HEK293T (cell line): ENCODE measurements around the gene LRMDA.

Experiments
- CTCF ChIA-PET: fragments of 350-600 bp; formaldehyde crosslinking; extraction: SDS; loops from one replicate; lab custom pipeline; 2021; ENCODE audit warnings: antibody characterized with exemption, inconsistent platforms; lab: Yijun Ruan, JAX
- POLR2A ChIA-PET: fragments of 350-600 bp; formaldehyde crosslinking; extraction: SDS; loops from one replicate; lab custom pipeline; 2020; ENCODE audit warnings: antibody characterized with exemption, inconsistent platforms; lab: Yijun Ruan, JAX
- DNase-seq: peaks from one replicate; pipeline ENCODE4 v3.0.0; 2012; ENCODE audit warnings: mixed read lengths; ENCODE audit errors: extremely low spot score
- ARNT ChIP-seq: fragments of 450-650 bp; IDR thresholded peaks from 2 replicates; pipeline ENCODE4 v1.6.1; 2017; ENCODE audit warnings: mild to moderate bottlenecking
- BHLHE40 ChIP-seq: fragments of 450-650 bp; IDR thresholded peaks from 2 replicates; pipeline ENCODE4 v1.6.1; 2016; ENCODE audit warnings: mild to moderate bottlenecking, moderate library complexity, borderline replicate concordance
- CTBP1 ChIP-seq: fragments of 450-650 bp; IDR thresholded peaks from 2 replicates; pipeline ENCODE4 v1.6.1; 2016; ENCODE audit warnings: borderline replicate concordance
- ELF4 ChIP-seq: fragments of 450-650 bp; IDR thresholded peaks from 2 replicates; pipeline ENCODE4 v1.6.1; 2017; ENCODE audit warnings: antibody characterized with exemption
- FOXA1 ChIP-seq: fragments of 450-650 bp; IDR thresholded peaks from 2 replicates; pipeline ENCODE4 v1.6.1; 2016; ENCODE audit warnings: mild to moderate bottlenecking
- FOXK2 ChIP-seq: fragments of 450-650 bp; IDR thresholded peaks from 2 replicates; pipeline ENCODE4 v1.6.1; 2016; ENCODE audit warnings: mild to moderate bottlenecking
- FOXM1 ChIP-seq: fragments of 450-650 bp; IDR thresholded peaks from 2 replicates; pipeline ENCODE4 v1.6.1; 2017; ENCODE audit warnings: mild to moderate bottlenecking, borderline replicate concordance
- HDGF ChIP-seq: fragments of 450-650 bp; IDR thresholded peaks from 2 replicates; pipeline ENCODE4 v1.6.1; 2017; ENCODE audit warnings: antibody characterized with exemption, borderline replicate concordance
- L3MBTL2 ChIP-seq: fragments of 450-650 bp; conservative IDR thresholded peaks from 2 replicates; pipeline ENCODE4 v1.6.1; 2016; ENCODE audit warnings: mild to moderate bottlenecking
- LEF1 ChIP-seq: fragments of 450-650 bp; IDR thresholded peaks from 2 replicates; pipeline ENCODE4 v1.6.1; 2017; ENCODE audit warnings: mild to moderate bottlenecking, borderline replicate concordance
- NFRKB ChIP-seq: fragments of 450-650 bp; IDR thresholded peaks from 2 replicates; pipeline ENCODE4 v1.6.1; 2016; ENCODE audit warnings: mild to moderate bottlenecking, moderate library complexity
- PKNOX1 ChIP-seq: fragments of 450-650 bp; IDR thresholded peaks from 2 replicates; pipeline ENCODE4 v1.6.1; 2016
- SUZ12 ChIP-seq: fragments of 450-650 bp; IDR thresholded peaks from 2 replicates; pipeline ENCODE4 v1.6.1; 2016; ENCODE audit warnings: mild to moderate bottlenecking
- TARDBP ChIP-seq: fragments of 450-650 bp; IDR thresholded peaks from 2 replicates; pipeline ENCODE4 v1.6.1; 2016
- ZNF384 ChIP-seq: fragments of 450-650 bp; IDR thresholded peaks from 2 replicates; pipeline ENCODE4 v1.6.1; 2016

The LRMDA gene

DNA sequence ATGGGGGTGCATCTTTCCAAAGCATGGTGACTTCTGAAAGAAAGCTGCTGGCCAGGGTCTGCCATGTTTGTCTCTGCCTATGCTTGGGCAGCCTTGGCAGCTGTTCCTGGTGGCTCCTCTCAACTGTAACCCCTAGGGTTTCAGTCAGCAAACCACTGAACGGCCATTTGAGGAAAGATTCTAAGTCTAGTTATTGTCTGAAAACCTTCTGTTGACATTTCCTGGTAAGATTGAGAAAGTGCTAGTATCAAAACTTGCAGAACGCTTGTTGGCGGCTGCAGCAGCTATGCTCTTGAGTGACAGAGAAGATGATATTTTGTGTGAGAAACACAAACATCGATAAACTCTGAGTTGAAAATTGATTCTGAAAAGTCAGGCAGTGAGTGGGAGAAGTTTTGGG is 523.1 kb downstream of the LRMDA start:
- no peak for TF ChIP-seq HDGF
- TF ChIP-seq L3MBTL2, result no peak
- TF ChIP-seq BHLHE40, result no peak
- TF ChIP-seq ELF4, result no peak
- no peak for TF ChIP-seq CTBP1

DNA sequence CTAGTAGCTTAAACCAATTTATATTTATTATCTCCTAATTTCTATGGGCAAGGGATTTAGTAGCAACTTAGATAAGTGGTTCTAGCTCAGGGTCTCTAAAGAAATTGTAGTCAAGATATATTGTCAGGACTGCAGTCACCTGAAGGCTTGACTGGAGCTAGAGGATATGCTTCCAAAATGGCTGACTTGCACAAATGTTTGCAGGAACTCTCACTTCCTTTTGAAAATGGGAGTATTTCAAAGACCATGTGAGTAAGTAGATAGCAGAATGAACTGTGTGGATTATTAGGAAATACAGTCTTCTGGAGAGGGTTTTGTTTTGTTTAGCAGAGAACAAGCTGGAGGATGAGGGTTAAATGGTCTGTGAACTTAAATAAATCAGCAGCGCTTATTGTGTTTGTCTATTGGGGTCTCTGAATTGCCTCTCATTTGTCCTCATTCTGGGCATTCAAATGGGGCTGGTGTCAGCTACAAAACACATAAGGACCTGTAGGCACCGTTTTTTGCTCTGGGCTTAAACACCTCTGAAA is 524.6 kb downstream of the LRMDA start:
- ChIA-PET POLR2A (interaction anchor here (0.7 to 1.2 kb wide), 2 partner anchors 14 to 18 kb away, joined by 3 read pairs; no protein-coding TSS in a partner anchor), CTCF (no interaction called here)

More for the DNA sequence above, 523.1 kb downstream of the LRMDA start:
- ChIA-PET CTCF (no interaction called here), POLR2A (interaction anchor here (0.8 kb wide), 1 partner anchor 16 kb away, joined by 3 read pairs; no protein-coding TSS in a partner anchor)
- no peak for DNase-seq

GRCh38 chr10:75956624-75957023 is 525.2 kb downstream of the LRMDA start:
- peak; percentile 40 for DNase-seq
- CTCF ChIA-PET, result interaction anchor here (0.5 kb wide), 1 partner anchor 38 kb away, joined by 3 read pairs; no protein-coding TSS in a partner anchor
- POLR2A ChIA-PET, result interaction anchor here (1.2 kb wide), 1 partner anchor 13 kb away, joined by 3 read pairs; no protein-coding TSS in a partner anchor

More for the DNA sequence above, 524.6 kb downstream of the LRMDA start:
- no peak for TF ChIP-seq L3MBTL2
- no peak for TF ChIP-seq PKNOX1
- no peak for TF ChIP-seq ELF4
- DNase-seq, result no peak

DNA sequence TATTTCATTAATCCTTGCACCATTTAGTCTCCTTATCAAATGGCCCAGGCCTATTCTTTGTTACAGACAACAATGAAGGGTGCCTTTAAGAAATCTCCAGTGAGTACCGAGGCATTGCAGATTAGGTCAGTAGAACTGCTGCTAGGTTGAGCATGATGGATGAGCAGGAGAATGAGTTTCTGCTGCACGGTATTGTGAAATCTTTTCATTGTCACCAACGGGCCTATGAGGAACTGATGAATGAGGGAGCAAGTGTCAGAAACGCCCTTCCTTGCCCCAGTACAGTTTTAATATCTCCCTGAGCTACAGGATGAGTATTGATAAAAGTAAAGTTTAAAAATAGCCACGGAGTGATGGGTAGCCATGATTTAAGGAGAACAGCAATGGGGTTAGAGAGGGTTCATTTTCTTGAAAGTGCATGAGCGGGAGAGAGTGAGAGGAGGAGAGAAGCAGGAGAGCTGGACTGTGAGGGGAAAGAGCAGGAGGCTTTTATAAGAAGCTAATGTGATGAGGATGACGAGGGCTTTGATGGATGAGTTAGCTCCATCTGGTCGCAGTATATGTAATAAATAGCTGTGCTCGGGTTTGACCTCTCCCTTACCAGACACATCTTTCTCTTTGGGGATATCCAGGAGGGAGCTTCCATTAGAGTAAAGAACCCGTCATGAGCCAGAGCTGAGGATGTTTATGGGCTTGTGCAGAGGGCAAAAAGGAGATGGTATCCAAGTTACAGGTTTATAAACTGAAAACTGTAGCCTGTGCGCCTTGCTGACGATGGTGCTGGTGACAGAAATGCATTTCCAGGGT is 526.1 kb downstream of the LRMDA start:
- DNase-seq, result no peak
- POLR2A ChIA-PET, result no interaction called here
- CTCF ChIA-PET, result interaction anchor here (0.5 kb wide), 1 partner anchor 70 kb away, joined by 3 read pairs; no protein-coding TSS in a partner anchor
- TF ChIP-seq NFRKB (no peak), BHLHE40 (no peak)

More at GRCh38 chr10:75956624-75957023, 525.2 kb downstream of the LRMDA start:
- TF ChIP-seq TARDBP (no peak), PKNOX1 (no peak), SUZ12 (no peak), NFRKB (no peak), LEF1 (no peak), HDGF (no peak), FOXA1 (no peak), FOXM1 (no peak), ARNT (no peak), CTBP1 (no peak), FOXK2 (no peak), ZNF384 (no peak), L3MBTL2 (no peak), BHLHE40 (no peak), ELF4 (no peak)

GRCh38 chr10:75959209-75959608 is 527.8 kb downstream of the LRMDA start:
- TF ChIP-seq HDGF (no peak), L3MBTL2 (no peak), BHLHE40 (no peak), PKNOX1 (no peak), FOXK2 (no peak)
- no peak for DNase-seq
- POLR2A ChIA-PET, result no interaction called here
- CTCF ChIA-PET, result no interaction called here

DNA sequence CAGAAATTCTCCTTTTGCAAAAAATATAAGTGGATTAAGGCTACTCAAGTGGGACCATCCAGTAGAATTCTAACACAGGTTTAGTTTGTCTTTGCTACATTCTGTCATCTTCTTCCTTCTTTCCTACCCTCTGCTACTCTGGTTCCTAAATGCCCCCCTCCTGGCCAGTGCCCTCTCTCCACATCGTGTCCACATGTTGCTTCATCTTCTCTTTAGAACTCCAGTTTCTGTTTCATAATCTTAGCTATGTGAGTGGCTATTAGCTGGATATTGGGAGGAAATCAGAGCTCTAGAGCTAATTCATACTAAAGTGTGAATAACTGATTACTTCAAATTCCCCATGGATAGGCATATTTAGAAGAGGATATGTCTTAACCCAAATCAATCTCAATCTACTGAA is 528.5 kb downstream of the LRMDA start:
- no peak for TF ChIP-seq LEF1
- TF ChIP-seq FOXM1, result no peak
- ChIA-PET POLR2A (no interaction called here), CTCF (interaction anchor here (0.5 kb wide), 1 partner anchor 109 kb away, joined by 5 read pairs; no protein-coding TSS in a partner anchor)
- no peak for DNase-seq

GRCh38 chr10:75962395-75963061 is 531.1 kb downstream of the LRMDA start:
- ChIA-PET CTCF (no interaction called here), POLR2A (no interaction called here)
- no peak for DNase-seq
- TF ChIP-seq PKNOX1, result no peak
- no peak for TF ChIP-seq SUZ12
